GM19238 (cell line): ENCODE measurements around the gene OAT.

Experiments used
- DNase-seq: peaks from one replicate; pipeline ENCODE4 v3.0.0; 2011; ENCODE audit warnings: low spot score; ENCODE audit not compliant: insufficient read length

OAT gene

DNA sequence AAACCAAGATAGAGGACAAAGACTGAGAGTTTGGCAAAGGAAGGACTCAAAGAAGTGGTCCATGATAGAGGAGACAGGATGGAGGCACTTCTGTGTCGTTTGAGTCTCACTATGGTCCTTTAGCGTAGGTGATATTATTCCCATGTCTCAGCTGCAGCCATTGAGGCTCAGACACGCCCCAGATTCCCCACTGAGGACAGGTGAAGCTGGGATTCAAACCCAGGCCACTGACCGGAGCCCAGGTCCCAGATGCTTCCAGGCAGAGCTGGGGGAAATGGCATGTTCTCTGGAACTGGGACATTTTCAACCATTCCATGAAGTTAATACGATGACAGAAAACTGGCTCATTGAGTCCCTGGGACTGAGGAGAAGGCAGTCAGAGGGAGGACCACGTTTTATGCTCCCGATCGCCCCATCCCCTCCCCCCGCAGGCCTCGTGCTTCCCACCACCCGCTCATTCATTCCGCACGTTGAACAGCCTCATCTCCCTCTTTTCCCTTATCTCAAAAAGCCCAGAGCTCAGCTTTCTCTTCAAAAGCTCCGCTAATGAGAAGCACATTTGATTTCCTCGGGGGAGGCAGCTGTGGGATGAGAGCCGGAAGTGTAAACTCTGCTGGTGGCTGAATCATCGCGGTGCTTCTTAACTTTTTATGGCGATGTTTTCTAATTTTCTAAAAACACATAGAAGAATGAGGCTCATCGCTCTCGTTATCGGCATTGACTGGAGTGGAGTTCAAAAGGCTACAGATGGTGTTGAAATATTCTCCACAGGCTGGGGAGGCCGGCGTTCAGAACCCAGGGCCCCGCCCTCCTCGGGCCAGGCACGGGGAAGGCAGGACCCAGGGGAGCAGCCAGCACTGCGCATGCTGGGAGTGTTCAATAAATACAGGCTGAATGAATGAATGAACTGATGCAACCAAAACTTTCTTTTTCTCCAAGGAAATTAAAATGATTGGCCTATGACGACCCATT, 64.0 kb downstream of the OAT start:
- peak; percentile 54 for DNase-seq

DNA sequence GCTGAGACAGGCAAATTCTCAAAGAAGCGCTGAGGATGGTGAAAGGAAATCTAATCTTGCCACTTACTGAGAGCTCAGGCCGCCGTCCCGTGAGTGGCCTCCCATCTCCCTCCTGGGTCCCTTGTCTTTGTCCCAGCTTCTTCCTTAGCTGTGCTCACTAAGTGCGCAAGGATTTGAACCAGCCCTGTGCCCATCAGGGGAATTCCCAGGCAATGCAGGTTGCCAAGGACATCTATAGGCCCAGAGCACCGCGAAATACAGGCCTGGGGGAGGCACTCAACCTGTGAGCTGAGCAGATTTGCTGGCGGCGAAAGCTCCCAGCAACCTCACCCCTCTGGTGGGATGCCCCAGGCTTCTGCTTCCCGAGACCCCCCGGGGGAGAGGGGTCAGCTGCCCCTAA, 64.8 kb downstream of the OAT start:
- no peak for DNase-seq

- DNase-seq: no peak
Measured at GRCh38 chr10:124353091-124353815, 65.5 kb downstream of the OAT start.

GRCh38 chr10:124351481-124352220, 67.1 kb downstream of the OAT start:
- no peak for DNase-seq

DNA sequence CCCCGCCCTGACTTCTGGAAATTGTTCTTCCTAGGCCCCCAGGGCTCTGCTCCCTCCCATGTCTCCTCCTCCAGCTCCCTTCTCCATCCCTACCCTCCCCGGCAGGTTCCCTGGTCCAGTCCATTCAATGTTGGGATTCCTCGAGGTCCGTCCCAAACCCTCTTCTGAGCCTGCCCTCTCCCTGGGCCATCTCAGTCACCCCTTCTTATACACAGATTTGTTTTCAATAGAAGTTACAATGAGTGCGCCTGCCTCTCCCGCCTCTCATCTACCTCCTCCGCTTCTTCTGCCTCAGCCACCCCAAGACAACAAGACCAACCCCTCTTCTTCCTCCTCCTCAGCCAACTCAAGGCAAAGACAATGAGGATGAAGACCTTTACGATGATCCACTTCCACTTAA, 67.9 kb downstream of the OAT start:
- no peak for DNase-seq

DNA sequence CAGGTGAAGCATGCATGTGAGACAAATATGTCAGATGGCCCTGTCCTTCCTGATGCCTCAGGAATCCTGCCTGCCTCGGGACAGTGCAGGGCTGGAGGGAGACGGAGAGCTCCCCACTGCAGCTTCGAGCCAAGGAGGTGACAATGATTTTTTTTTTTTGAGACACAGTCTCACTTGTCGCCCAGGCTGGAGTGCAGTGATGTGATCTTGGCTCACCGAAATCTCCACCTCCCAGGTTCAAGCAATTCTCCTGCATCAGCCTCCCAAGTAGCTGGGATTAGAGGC, 68.8 kb downstream of the OAT start:
- DNase-seq: no peak

DNA sequence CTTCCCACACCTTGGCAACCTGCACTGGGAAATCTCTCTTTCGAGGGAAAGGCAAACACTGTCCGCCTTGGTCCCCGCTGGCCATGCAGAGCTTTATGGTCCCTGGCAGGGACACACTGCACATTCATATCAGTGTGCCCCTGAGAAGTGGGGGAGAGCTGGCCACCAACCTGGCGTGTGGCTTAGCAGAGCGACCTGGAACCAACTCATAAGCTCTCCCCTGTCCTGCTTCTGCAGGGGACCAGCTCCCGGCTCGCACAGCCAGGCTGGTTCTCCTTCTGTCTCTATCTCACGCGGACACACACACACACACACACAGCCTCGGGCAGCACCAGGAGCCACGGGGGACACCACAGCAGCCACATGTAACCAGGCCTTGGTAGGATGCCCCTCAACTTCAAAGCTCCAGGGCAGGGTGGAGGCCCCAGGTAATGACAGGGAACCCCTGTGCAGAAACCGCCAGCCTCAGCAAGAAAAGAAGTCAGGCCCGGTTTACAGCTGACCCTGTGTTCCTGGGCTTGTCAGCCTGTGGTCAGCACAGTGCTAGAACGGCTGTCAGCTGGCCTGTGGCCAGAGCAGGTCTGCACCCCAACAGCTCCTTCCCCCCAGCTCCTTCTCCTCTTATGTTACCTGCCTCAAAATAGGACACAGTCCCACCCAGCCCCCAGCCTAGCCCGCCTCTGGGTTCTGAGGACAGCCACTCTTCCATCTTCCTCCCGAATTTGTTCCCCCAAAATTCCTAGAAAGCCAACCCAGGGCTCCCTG, 69.3 kb downstream of the OAT start:
- no peak for DNase-seq

- no peak for DNase-seq
Measured at GRCh38 chr10:124348801-124349200, 69.9 kb downstream of the OAT start.

DNA sequence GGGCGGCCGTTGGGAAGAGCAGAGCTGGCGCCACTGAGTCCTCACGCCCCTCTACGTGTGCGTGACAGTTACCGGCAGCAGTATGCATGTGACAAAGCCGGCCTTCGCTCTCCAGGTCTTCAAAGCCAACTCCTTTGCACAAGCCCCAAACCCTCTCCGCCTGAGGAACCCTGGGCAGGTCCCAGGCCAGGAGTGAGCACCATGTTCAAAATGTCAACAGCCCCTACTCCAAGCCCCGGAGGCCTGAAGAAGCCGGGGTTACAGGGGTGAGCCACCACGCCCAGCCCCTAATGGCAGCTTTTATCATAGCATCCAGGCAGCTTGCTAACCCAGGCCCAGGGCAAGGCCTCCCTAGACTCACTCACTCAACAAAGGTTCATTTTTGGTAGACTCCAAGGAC, 70.8 kb downstream of the OAT start:
- DNase-seq: no peak
